Measurements from ENCODE around the gene FAAH. TPM values are rescaled to one million over a fixed set of nuclear protein-coding genes. Genes with fewer than 3 reads are reported as not detected.

Gene FAAH
- polyA plus RNA-seq, 1 of the 3 experiments (the other 2 are of a cell fraction): 1.2 TPM

DNA sequence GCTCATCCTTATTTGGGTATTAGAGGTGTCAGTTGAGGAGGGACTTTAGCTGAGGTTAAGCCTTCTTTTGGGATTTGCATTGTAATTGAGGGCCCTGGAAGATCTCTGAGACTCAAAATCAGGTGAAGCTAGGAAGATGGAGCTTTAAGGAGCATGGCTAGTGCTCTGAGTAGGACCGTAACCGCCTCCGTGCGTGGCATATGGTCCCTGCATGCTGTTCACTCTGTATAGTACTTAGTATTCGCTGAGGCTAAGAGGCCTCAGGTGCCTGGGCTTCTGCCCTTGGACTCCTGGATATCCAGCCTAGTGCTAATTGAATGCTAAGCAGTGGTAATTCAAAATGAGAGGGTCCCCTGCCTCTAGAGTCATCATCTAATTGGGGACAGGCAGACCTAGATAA, 31.0 kb upstream of the FAAH start:
- Histone ChIP-seq H4K20me1 (ENCODE audit: insufficient read depth) (no peaks in the 10 kb centered on the region), H3K36me3 (replicated peaks in 1 of 2; ENCODE audit: control insufficient read depth in 1 of 2, insufficient read depth in 2 of 2, low read length in 1 of 2) (peaks cover 35 to 53% of the 10 kb centered on the region in 2 experiments), H3K4me3 (ENCODE audit: low read depth in 2 of 2, low read length in 1 of 2) (no peak overlapping the region), H3K9ac (no peak overlapping the region), H3K9me3 (no peaks in the 10 kb centered on the region), H3K4me2 (no peak overlapping the region), H3K27ac (ENCODE audit: low read depth in 2 of 2, low read length in 1 of 2) (no peak overlapping the region), H3K9me2 (no peaks in the 10 kb centered on the region), H3K27me3 (ENCODE audit: insufficient read depth) (no peaks in the 10 kb centered on the region), H3F3A (replicated peaks; ENCODE audit: insufficient read depth) (peaks cover 13% of the 10 kb centered on the region), H3K4me1 (ENCODE audit: control insufficient read depth in 1 of 2, insufficient read depth in 2 of 2, low read depth in 1 of 2, low read length in 1 of 2) (no peaks in the 10 kb centered on the region), H2AFZ (ENCODE audit: low read depth) (no peak overlapping the region), H3K79me2 (ENCODE audit: insufficient read depth) (no peaks in the 10 kb centered on the region)
- CTCF ChIA-PET: interaction anchor here (4.4 kb wide), 1 partner anchor 16 kb away, joined by 14 read pairs; no protein-coding TSS in a partner anchor
- WGBS (ENCODE audit: low lambda C conversion rate): 97% methylated on average over 5 of the region's 5 CpGs
- TF ChIP-seq RCOR1 (IDR thresholded peaks at IDR 0.05; ENCODE audit: low read length) (no peak), EZH2phosphoT487 (IDR thresholded peaks at IDR 0.05; ENCODE audit: borderline replicate concordance, low read depth) (no peak), TEAD4 (IDR thresholded peaks at IDR 0.05; ENCODE audit: borderline replicate concordance, insufficient read depth) (no peak), MEF2A (IDR thresholded peaks at IDR 0.05; ENCODE audit: borderline replicate concordance, low read depth) (no peak), JUND (IDR thresholded peaks at IDR 0.05) (no peak), TAF1 (IDR thresholded peaks at IDR 0.05; ENCODE audit: borderline replicate concordance, low read depth, low read length) (no peak), RXRA (IDR thresholded peaks at IDR 0.05; ENCODE audit: borderline replicate concordance, low read depth) (no peak)
- TF ChIP-seq, protein P1, sequence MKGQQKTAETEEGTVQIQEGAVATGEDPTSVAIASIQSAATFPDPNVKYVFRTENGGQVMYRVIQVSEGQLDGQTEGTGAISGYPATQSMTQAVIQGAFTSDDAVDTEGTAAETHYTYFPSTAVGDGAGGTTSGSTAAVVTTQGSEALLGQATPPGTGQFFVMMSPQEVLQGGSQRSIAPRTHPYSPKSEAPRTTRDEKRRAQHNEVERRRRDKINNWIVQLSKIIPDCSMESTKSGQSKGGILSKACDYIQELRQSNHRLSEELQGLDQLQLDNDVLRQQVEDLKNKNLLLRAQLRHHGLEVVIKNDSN (IDR thresholded peaks at IDR 0.05; ENCODE audit: borderline replicate concordance, low read depth): no peak
- TF ChIP-seq, protein P2, sequence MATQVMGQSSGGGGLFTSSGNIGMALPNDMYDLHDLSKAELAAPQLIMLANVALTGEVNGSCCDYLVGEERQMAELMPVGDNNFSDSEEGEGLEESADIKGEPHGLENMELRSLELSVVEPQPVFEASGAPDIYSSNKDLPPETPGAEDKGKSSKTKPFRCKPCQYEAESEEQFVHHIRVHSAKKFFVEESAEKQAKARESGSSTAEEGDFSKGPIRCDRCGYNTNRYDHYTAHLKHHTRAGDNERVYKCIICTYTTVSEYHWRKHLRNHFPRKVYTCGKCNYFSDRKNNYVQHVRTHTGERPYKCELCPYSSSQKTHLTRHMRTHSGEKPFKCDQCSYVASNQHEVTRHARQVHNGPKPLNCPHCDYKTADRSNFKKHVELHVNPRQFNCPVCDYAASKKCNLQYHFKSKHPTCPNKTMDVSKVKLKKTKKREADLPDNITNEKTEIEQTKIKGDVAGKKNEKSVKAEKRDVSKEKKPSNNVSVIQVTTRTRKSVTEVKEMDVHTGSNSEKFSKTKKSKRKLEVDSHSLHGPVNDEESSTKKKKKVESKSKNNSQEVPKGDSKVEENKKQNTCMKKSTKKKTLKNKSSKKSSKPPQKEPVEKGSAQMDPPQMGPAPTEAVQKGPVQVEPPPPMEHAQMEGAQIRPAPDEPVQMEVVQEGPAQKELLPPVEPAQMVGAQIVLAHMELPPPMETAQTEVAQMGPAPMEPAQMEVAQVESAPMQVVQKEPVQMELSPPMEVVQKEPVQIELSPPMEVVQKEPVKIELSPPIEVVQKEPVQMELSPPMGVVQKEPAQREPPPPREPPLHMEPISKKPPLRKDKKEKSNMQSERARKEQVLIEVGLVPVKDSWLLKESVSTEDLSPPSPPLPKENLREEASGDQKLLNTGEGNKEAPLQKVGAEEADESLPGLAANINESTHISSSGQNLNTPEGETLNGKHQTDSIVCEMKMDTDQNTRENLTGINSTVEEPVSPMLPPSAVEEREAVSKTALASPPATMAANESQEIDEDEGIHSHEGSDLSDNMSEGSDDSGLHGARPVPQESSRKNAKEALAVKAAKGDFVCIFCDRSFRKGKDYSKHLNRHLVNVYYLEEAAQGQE (IDR thresholded peaks at IDR 0.05; ENCODE audit: low read depth, low read length): no peak
- TF ChIP-seq, protein P3, sequence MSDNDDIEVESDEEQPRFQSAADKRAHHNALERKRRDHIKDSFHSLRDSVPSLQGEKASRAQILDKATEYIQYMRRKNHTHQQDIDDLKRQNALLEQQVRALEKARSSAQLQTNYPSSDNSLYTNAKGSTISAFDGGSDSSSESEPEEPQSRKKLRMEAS (IDR thresholded peaks at IDR 0.05; ENCODE audit: low read depth): no peak
- TF ChIP-seq, protein P4, sequence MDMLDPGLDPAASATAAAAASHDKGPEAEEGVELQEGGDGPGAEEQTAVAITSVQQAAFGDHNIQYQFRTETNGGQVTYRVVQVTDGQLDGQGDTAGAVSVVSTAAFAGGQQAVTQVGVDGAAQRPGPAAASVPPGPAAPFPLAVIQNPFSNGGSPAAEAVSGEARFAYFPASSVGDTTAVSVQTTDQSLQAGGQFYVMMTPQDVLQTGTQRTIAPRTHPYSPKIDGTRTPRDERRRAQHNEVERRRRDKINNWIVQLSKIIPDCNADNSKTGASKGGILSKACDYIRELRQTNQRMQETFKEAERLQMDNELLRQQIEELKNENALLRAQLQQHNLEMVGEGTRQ (IDR thresholded peaks at IDR 0.05; ENCODE audit: borderline replicate concordance, low read depth, low read length): no peak
- TF ChIP-seq, protein P5, sequence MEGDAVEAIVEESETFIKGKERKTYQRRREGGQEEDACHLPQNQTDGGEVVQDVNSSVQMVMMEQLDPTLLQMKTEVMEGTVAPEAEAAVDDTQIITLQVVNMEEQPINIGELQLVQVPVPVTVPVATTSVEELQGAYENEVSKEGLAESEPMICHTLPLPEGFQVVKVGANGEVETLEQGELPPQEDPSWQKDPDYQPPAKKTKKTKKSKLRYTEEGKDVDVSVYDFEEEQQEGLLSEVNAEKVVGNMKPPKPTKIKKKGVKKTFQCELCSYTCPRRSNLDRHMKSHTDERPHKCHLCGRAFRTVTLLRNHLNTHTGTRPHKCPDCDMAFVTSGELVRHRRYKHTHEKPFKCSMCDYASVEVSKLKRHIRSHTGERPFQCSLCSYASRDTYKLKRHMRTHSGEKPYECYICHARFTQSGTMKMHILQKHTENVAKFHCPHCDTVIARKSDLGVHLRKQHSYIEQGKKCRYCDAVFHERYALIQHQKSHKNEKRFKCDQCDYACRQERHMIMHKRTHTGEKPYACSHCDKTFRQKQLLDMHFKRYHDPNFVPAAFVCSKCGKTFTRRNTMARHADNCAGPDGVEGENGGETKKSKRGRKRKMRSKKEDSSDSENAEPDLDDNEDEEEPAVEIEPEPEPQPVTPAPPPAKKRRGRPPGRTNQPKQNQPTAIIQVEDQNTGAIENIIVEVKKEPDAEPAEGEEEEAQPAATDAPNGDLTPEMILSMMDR (IDR thresholded peaks at IDR 0.05): no peak
- no peak for DNase-seq
- POLR2A ChIA-PET: no interaction called here
